GM12875 (cell line): ENCODE measurements around the gene TRABD.

Source experiments
- H3K4me3 ChIP-seq: one replicate; pipeline ENCODE4 v1.5.1; 2011; ENCODE audit warnings: low read depth, low read length, control low read depth
- TF ChIP-seq, protein P1 (sequence below): IDR thresholded peaks from 2 replicates; pipeline ENCODE4 v1.5.1; 2011; ENCODE audit warnings: low read depth, mild to moderate bottlenecking, control low read depth, inconsistent platforms, low read length, moderate library complexity, borderline replicate concordance; ENCODE audit not compliant: insufficient read depth

Gene TRABD

DNA sequence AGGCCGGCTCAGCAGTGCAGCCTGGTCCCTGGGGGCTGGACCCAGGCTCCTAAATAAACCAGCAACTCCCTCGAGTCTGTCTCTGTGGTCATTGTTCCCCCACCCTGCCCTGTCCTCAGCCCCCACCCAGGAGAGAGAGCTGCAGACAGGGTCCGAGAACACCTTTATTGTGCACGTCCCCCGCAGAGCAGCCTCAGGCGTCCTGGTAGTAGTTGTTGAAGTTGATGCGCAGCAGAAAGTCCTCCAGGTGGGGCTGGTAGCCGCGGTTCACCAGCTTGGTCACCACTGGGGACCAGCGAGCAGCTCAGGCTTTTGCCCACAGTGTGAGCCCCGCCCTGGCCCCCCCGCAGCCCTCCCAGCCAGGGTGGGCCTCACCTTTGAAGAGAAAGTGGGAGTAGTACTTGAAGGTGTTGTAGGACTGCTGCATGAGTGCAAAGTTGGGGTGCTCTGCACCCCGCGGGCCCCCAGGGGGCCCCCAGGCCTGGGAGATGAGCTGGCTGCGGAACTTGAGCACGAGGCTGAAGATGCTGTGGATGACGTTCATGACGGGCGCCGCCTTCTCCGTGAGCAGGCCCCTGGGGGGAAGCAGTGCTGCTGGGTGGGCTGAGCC, 31.9 kb downstream of the TRABD start:
- TF ChIP-seq, protein P1, sequence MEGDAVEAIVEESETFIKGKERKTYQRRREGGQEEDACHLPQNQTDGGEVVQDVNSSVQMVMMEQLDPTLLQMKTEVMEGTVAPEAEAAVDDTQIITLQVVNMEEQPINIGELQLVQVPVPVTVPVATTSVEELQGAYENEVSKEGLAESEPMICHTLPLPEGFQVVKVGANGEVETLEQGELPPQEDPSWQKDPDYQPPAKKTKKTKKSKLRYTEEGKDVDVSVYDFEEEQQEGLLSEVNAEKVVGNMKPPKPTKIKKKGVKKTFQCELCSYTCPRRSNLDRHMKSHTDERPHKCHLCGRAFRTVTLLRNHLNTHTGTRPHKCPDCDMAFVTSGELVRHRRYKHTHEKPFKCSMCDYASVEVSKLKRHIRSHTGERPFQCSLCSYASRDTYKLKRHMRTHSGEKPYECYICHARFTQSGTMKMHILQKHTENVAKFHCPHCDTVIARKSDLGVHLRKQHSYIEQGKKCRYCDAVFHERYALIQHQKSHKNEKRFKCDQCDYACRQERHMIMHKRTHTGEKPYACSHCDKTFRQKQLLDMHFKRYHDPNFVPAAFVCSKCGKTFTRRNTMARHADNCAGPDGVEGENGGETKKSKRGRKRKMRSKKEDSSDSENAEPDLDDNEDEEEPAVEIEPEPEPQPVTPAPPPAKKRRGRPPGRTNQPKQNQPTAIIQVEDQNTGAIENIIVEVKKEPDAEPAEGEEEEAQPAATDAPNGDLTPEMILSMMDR, result no peak
- no peak overlapping the region for H3K4me3 ChIP-seq

DNA sequence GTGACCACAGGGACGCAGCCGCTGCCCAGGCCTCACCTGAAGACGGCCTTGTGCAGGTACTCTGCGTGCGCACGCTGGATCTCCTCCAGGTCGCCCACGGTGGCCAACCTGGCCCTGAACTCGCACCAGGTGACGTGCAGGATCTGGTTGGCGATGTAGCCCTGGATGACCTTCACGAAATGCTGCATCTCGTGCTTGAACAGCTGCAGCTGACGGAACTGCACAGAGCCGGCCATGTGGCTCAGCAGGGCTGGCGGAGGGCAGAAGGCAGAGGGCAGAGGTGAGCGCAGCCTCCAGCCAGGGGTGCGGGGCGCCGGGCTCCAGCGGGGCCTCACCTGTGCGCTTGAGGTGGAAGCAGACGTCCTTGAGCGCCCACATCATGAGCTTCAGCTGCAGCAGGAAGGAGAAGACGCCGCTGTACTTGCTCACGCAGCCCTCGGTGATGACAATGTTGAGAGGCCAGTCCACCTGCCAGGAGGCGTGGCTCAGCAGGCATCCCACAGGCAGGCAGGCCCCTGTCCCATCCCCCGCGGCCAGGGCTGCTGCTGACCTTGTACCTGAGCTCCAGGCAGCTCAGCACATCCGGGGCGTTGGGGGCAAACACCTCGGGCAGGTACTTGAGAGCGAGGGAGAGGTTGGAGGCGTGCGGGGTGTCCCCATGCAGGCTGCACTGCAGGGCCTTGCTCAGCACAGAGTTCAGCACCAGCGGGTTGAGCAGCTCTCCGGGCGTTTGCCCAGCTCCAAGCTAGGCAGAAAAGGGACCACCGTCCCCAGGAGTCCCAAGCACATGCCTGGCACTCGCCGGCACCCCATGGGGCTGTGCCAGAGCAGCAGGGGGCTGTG, 32.7 kb downstream of the TRABD start:
- TF ChIP-seq, protein P1, result no peak
- H3K4me3 ChIP-seq, result no peak overlapping the region

DNA sequence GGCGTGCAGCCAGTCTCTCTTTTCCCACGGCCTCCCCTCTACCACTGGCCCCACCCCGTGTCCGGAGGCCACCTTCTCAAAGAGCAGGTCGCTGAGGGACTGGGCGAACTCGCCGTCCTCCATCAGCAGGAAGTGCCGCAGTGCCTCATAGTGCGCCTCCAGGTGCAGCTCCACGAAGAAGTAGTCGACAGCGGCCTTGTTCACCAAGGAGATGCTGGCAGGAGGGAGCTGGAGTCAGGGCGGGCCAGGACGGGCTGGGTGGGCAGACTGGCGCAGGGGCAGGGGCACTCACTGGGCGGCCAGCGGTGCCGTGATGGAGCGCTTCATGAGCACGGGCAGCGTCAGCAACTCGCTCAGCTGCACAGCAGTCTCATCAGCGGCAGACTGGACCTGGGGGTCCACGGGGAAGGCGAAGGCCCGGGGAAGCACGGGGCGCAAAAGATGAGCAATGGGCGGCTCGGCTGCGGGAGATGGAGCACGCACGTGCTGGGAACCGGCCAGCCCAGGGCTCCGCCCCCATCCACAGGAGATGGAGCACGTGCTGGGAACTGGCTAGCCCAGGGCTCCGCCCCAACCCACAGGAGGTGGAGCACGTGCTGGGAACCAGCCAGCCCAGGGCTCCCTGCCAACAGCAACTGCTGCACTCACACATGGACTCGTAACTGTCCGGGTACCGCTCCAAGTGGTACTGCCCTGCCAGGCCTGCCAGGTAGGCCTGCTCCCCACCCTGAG, 33.4 kb downstream of the TRABD start:
- no peak overlapping the region for H3K4me3 ChIP-seq
- TF ChIP-seq, protein P1, result no peak

DNA sequence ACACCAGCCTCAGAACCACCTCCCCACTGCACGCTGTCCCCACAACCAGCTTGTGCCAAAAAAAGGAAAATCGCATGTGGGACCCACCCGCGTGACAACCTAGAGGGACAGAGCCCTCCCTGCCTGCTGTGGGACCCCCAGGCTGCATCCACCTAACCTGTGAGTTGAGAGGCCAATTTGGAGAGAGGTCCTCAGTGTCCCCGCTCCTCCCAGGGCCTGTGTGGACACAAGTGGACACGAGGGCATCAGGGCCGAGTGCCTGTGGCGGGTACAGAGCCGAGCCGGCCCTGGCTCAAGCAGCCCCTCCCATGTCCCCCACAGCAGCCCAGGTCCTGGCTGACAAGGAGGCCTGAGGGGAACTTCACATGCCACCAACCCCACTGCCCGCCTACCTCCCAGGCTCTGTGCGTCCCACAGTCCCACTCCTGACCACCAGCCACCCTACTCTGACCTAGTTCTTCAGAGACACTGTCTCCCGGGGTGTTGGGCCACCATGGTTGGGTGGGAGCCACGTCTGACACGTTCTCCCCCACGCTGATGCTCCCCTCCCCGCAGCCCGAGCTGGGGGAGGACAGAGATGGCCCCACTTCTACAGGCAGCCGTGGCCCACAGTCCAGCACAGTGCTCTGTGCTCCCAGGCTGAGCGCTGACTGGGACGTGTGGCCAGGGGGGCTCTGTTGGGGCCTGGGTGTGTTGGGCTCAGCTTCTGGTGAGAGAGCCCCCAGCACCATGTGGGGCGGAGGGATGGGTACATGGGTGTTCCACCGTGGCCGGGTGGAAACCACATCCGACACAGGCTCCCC, 34.3 kb downstream of the TRABD start:
- no peak overlapping the region for H3K4me3 ChIP-seq
- TF ChIP-seq, protein P1, result no peak

GRCh38 chr22:50220603-50221409, 35.1 kb downstream of the TRABD start:
- H3K4me3 ChIP-seq, result no peak overlapping the region
- TF ChIP-seq, protein P1, result no peak
